K562 (cell line): ENCODE data around the gene CTSD. TPM values are rescaled to one million over a fixed set of nuclear protein-coding genes. Genes with fewer than 3 reads are reported as not detected.
A peak's percentile ranks its signal among the peaks of the same experiment; 100 is the strongest.

Experiments
- ATAC-seq: fragments of 200-7000 bp; cut with Tn5 transposase; 3 replicates; pipeline ENCODE4 v1.9.1; 2020; ENCODE audit warnings: moderate library complexity
- BruUV-seq: library from RNA; stranded (reverse); fragments of 400-500 nt; replicated peaks from 2 replicates; lab custom pipeline; 2021; lab: Mats Ljungman, UMichigan
- CTCF ChIA-PET: fragments of 300-600 bp; formaldehyde crosslinking; extraction: SDS; loops from one replicate; lab custom pipeline; 2021; ENCODE audit warnings: low intra/inter-chr PET ratio; lab: Yijun Ruan, JAX
- POLR2A ChIA-PET: fragments of 300-600, 350-650 bp; sonication (Branson Sonifier 250); formaldehyde crosslinking; extraction: SDS; loops from one replicate; lab custom pipeline; 2021; ENCODE audit warnings: antibody characterized with exemption, inconsistent platforms; lab: Yijun Ruan, JAX
- DNase-seq, 4 experiments: peaks; one replicate each; pipeline versions ENCODE4 v3.0.0 to v3.0.0-alpha.2; 2011 to 2018; ENCODE audit warnings: low spot score in 3 of 4, mixed read lengths in 3 of 4; ENCODE audit errors: extremely low read depth in 1 of 4
- FAIRE-seq: peaks from 2 replicates; lab custom pipeline; 2011; peaks lifted over from hg19 to GRCh38; lab: Jason Lieb, UNC
- H2AFZ ChIP-seq: 2 replicates; pipeline ENCODE4 v1.6.0; 2011; ENCODE audit warnings: low read depth, low read length, control low read depth, inconsistent platforms
- H3K27ac ChIP-seq: fragments of 200-600 bp; 3 replicates; pipeline ENCODE4 v1.8.0; 2011; ENCODE audit warnings: low read depth, mild to moderate bottlenecking, control low read depth, inconsistent platforms, low read length, moderate library complexity, mixed read lengths; ENCODE audit errors: extremely low read depth
- H3K27me3 ChIP-seq, 2 experiments: fragments of 300-600 bp in 1 of 2; 2 replicates in 1 of 2; 3 replicates in 1 of 2; pipeline versions ENCODE4 v1.6.0 to v1.8.0; 2011; ENCODE audit warnings: inconsistent platforms in 2 of 2, low read length in 2 of 2, mild to moderate bottlenecking in 1 of 2, mixed read lengths in 1 of 2, moderate library complexity in 1 of 2; ENCODE audit not compliant: control insufficient read depth in 2 of 2, insufficient read depth in 2 of 2
- H3K36me3 ChIP-seq: fragments of 300-600 bp; 3 replicates; pipeline ENCODE4 v1.8.0; 2011; ENCODE audit warnings: mild to moderate bottlenecking, low read length, inconsistent platforms; ENCODE audit not compliant: control insufficient read depth, insufficient read depth
- H3K4me1 ChIP-seq, 2 experiments: fragments of 200-600 bp in 1 of 2; replicated peaks in 1 of 2; 2 replicates in 1 of 2; 3 replicates in 1 of 2; pipeline versions ENCODE4 v1.5.1 to v1.8.0; 2011; ENCODE audit warnings: inconsistent platforms in 2 of 2, low read length in 2 of 2, mild to moderate bottlenecking in 1 of 2, mixed read lengths in 1 of 2, moderate library complexity in 1 of 2; ENCODE audit not compliant: control insufficient read depth in 2 of 2, insufficient read depth in 2 of 2
- H3K4me2 ChIP-seq: 2 replicates; pipeline ENCODE4 v1.6.1; 2011; ENCODE audit warnings: low read length, control low read depth, inconsistent platforms, mixed read lengths; ENCODE audit not compliant: insufficient read depth
- H3K4me3 ChIP-seq: fragments of 200-600 bp; sonication (generic), shearing (Covaris generic); 2 replicates; pipeline ENCODE4 v1.5.1; 2016; ENCODE audit warnings: control low read depth, inconsistent platforms
- H3K79me2 ChIP-seq: fragments of 200-600 bp; 3 replicates; pipeline ENCODE4 v1.8.0; 2011; ENCODE audit warnings: low read length, inconsistent platforms; ENCODE audit not compliant: control insufficient read depth, insufficient read depth
- H3K9ac ChIP-seq, 2 experiments: 2 replicates each; pipeline versions ENCODE4 v1.6.0 to v1.6.1; 2011; ENCODE audit warnings: low read depth in 2 of 2, low read length in 2 of 2, control low read depth in 1 of 2, inconsistent platforms in 1 of 2, mild to moderate bottlenecking in 1 of 2, mixed read lengths in 1 of 2; ENCODE audit not compliant: insufficient read depth in 1 of 2
- H3K9me1 ChIP-seq: one replicate; pipeline ENCODE4 v1.6.0; 2011; ENCODE audit warnings: inconsistent platforms, mild to moderate bottlenecking, low read length, moderate library complexity; ENCODE audit not compliant: control insufficient read depth, insufficient read depth
- H3K9me3 ChIP-seq: replicated peaks from 2 replicates; pipeline ENCODE4 v1.5.1; 2011; ENCODE audit warnings: low read depth, low read length, inconsistent platforms; ENCODE audit not compliant: control insufficient read depth, insufficient read depth
- H4K20me1 ChIP-seq: replicated peaks from 2 replicates; pipeline ENCODE4 v1.6.1; 2011; ENCODE audit warnings: low read length, inconsistent platforms, mixed read lengths; ENCODE audit not compliant: control insufficient read depth, insufficient read depth
- EGR1 ChIP-seq: fragments of 450-650 bp; conservative IDR thresholded peaks from 2 replicates; pipeline ENCODE4 v1.6.1; 2017; ENCODE audit warnings: mild to moderate bottlenecking
- ELF2 ChIP-seq: fragments of 250-450 bp; sonication (Bioruptor Pico); IDR thresholded peaks from 2 replicates; pipeline ENCODE4 v1.5.0; 2021; ENCODE audit warnings: mild to moderate bottlenecking
- NR2C1 ChIP-seq, 2 experiments: fragments of 450-650 bp; IDR thresholded peaks; 2 replicates each; pipeline ENCODE4 v1.6.1; 2017; ENCODE audit warnings: mild to moderate bottlenecking in 2 of 2, antibody characterized with exemption in 1 of 2, inconsistent platforms in 1 of 2, missing compliant biosample characterization in 1 of 2, missing genetic modification characterization in 1 of 2
- RAD21 ChIP-seq, 2 experiments: fragments of 250-450 bp in 1 of 2; fragments of 450-650 bp in 1 of 2; sonication (Bioruptor Pico) in 1 of 2; formaldehyde crosslinking in 1 of 2; IDR thresholded peaks in 1 of 2; conservative IDR thresholded peaks in 1 of 2; 2 replicates each; pipeline versions ENCODE4 v1.4.0 to v1.8.0; 2020 to 2022; ENCODE audit warnings: mild to moderate bottlenecking in 2 of 2, moderate library complexity in 1 of 2
- RHOXF2B ChIP-seq: fragments of 250-450 bp; sonication (Bioruptor Pico); conservative IDR thresholded peaks from 2 replicates; pipeline ENCODE4 v1.5.1; 2021
- RUNX1 ChIP-seq: sonication (generic); IDR thresholded peaks from 2 replicates; pipeline ENCODE4 v1.6.1; 2016; ENCODE audit warnings: antibody characterized with exemption, low read depth
- ZSCAN29 ChIP-seq: fragments of 450-650 bp; IDR thresholded peaks from 2 replicates; pipeline ENCODE4 v1.6.1; 2017
- WGBS: fragments of 100-300 bp; shearing (Covaris generic); methylation state at CpG from one replicate; pipeline ENCODE4 v1.1.6; 2016; ENCODE audit warnings: low coverage, mixed read lengths; ENCODE audit not compliant: insufficient coverage; ENCODE audit errors: missing lambda C conversion rate; 5-methylcytosine and 5-hydroxymethylcytosine counted together
- in situ Hi-C: fragments of 300-500 bp; cut with MboI; formaldehyde crosslinking; loops from 4 replicates; pipeline ENCODE4 v1.15.0; 2018; ENCODE audit warnings: inconsistent platforms, mixed read lengths
- intact Hi-C: fragments of 100-400 bp; cut with micrococcal nuclease; formaldehyde crosslinking; loops from 2 replicates; pipeline ENCODE4 v1.14.2; 2022
- polyA plus RNA-seq, 8 experiments: library from polyadenylated mRNA; depleted of rRNA in 4 of 8; stranded (reverse) in 5 of 8; unstranded in 3 of 8; fragments of >200 nt; fragmentation: Nextera tagmentation in 2 of 8; fragmentation: Illumina TruSeq in 1 of 8; extraction: Ambion mirVana in 2 of 8; extraction: Trizol in 1 of 8; gene quantifications; 2 replicates each; pipeline versions ENCODE4 v1.2.1 to v1.2.3, GENCODE V29; 2011 to 2014; ENCODE audit warnings: inconsistent platforms in 1 of 8, missing spikeins in 1 of 8
- total RNA-seq, 7 experiments: library from RNA; depleted of rRNA in 6 of 7; stranded (reverse); fragments of >200 nt in 6 of 7; fragmentation: Illumina TruSeq in 2 of 7; extraction: Trizol in 2 of 7; gene quantifications; 2 replicates each; pipeline versions ENCODE4 v1.2.1 to v1.2.3, GENCODE V29; 2011 to 2021; ENCODE audit warnings: low replicate concordance in 1 of 7
- TF ChIP-seq, protein P1 (sequence below), 3 experiments: fragments of 200-800 bp in 1 of 3; sonication (Bioruptor generic) in 1 of 3; sonication (generic) in 1 of 3; formaldehyde crosslinking in 1 of 3; IDR thresholded peaks; 2 replicates each; pipeline versions ENCODE4 v1.6.1 to v1.8.0; 2016 to 2022; ENCODE audit warnings: mild to moderate bottlenecking in 2 of 3, missing compliant biosample characterization in 2 of 3, missing genetic modification characterization in 2 of 3, missing genetic modification reagents in 1 of 3
- TF ChIP-seq, protein P2 (sequence below): fragments of 450-650 bp; formaldehyde crosslinking; IDR thresholded peaks from 2 replicates; pipeline ENCODE4 v1.4.0; 2020; ENCODE audit warnings: mild to moderate bottlenecking, moderate library complexity
- TF ChIP-seq, protein P3 (sequence below): fragments of 250-450 bp; sonication (Bioruptor Pico); IDR thresholded peaks from 2 replicates; pipeline ENCODE4 v1.4.0; 2020; ENCODE audit warnings: mild to moderate bottlenecking, moderate library complexity, borderline replicate concordance
- TF ChIP-seq, protein P4 (sequence below): fragments of 450-650 bp; formaldehyde crosslinking; IDR thresholded peaks from 2 replicates; pipeline ENCODE4 v1.4.0; 2022; ENCODE audit warnings: missing genetic modification characterization

The CTSD gene
- total and polyA plus RNA-seq, 9 of the 15 experiments (the other 6 are each of a cell fraction or from before 2014, with no cell fraction given), result 1.0 to 112 (median 40.9) TPM

DNA sequence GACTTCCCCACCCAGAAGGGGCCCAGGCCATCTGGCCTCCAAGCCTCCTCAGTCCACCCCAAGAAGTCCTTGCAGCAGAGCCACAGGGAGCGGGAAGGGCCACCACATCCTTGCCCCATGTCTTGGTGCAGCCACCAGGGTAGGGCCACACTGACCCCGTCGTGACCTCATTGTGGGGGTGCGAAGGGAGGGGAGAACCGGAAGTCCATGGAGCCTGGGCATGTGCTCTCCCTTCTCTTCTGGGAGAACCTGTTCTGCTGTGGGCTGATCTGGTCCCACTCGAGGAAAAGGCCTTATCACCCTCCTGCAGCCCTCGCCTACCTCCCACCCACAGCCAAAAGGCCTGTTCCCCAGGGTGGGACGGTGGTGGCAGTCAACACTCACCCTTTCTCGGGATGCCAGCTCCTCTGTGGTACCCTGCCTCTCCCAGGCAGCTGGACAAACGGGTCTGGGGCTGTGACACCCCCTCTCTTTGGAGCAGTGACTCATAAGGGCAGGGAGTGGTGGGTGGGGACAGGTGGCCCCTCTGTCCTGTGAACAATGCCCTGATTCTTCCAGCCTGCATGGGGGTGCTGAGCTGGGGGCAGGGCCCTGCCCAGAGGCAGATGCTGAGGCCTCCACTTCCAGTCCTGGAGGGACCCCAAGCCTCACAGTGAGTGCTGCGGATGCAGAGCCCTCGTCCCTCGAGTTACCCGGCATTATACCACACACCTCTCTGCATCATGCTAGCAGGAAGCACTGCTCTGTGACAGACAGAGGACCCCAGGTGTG, 14.6 kb upstream of the CTSD start:
- Histone ChIP-seq H3K4me2 (no peak overlapping the region), H3K79me2 (no peaks in the 10 kb centered on the region), H3K9ac (0 out of 4 replicates have a peak overlapping the region, but pooled peaks of 1 of the 2 experiments have one; percentile 50), H3K4me3 (no peak overlapping the region), H3K9me1 (no peaks in the 10 kb centered on the region), H4K20me1 (peaks cover 4% of the 10 kb centered on the region; the same call in 1 of the 2 replicates), H3K36me3 (no peaks in the 10 kb centered on the region), H3K27ac (no peak overlapping the region), H3K4me1 (peaks cover 10 to 62% of the 10 kb centered on the region in 2 experiments), H3K9me3 (no peaks in the 10 kb centered on the region), H3K27me3 (peaks cover 14 to 44% of the 10 kb centered on the region in 2 experiments; a peak in 4 of 5 replicates), H2AFZ (peak overlapping the region; percentile 29)
- BruUV-seq, result no TSS peak
- ChIA-PET POLR2A (no interaction called here), CTCF (no interaction called here)
- ATAC-seq (peak; percentile 17; the same call in 2 of the 3 replicates), FAIRE-seq (no peak), DNase-seq (peak in 3 of 4 experiments; percentile 33 to 58 (median 52))
- WGBS, result 31% methylated on average over 12 of the region's 14 CpGs
- in situ Hi-C loops (no loop called here), intact Hi-C loops (no loop called here)
- TF ChIP-seq RUNX1 (no peak), RHOXF2B (no peak), RAD21 (CRISPR knock-in tag; conservative IDR thresholded peaks at IDR 0.05 in 1 of 2, IDR thresholded peaks at IDR 0.05 in 1 of 2) (no peak), NR2C1 (IDR thresholded peaks at IDR 0.05) (0 out of 2 replicates have a peak, but pooled peaks have one; percentile 37), NR2C1 (tag; IDR thresholded peaks at IDR 0.05) (no peak), ELF2 (CRISPR knock-in tag) (no peak), ZSCAN29 (no peak), EGR1 (0 out of 2 replicates have a peak, but pooled peaks have one; percentile 18)
- TF ChIP-seq, protein P1, sequence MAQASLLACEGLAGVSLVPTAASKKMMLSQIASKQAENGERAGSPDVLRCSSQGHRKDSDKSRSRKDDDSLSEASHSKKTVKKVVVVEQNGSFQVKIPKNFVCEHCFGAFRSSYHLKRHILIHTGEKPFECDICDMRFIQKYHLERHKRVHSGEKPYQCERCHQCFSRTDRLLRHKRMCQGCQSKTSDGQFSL (CRISPR knock-in tag; IDR thresholded peaks at IDR 0.05), result 0 out of 2 replicates have a peak, but pooled peaks have one; percentile 21
- TF ChIP-seq, protein P1 (tag; IDR thresholded peaks at IDR 0.05), result no peak
- TF ChIP-seq, protein P2, sequence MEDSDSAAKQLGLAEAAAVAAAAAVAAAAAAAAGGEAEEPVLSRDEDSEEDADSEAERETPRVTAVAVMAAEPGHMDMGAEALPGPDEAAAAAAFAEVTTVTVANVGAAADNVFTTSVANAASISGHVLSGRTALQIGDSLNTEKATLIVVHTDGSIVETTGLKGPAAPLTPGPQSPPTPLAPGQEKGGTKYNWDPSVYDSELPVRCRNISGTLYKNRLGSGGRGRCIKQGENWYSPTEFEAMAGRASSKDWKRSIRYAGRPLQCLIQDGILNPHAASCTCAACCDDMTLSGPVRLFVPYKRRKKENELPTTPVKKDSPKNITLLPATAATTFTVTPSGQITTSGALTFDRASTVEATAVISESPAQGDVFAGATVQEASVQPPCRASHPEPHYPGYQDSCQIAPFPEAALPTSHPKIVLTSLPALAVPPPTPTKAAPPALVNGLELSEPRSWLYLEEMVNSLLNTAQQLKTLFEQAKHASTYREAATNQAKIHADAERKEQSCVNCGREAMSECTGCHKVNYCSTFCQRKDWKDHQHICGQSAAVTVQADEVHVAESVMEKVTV (CRISPR knock-in tag), result no peak
- TF ChIP-seq, protein P3, sequence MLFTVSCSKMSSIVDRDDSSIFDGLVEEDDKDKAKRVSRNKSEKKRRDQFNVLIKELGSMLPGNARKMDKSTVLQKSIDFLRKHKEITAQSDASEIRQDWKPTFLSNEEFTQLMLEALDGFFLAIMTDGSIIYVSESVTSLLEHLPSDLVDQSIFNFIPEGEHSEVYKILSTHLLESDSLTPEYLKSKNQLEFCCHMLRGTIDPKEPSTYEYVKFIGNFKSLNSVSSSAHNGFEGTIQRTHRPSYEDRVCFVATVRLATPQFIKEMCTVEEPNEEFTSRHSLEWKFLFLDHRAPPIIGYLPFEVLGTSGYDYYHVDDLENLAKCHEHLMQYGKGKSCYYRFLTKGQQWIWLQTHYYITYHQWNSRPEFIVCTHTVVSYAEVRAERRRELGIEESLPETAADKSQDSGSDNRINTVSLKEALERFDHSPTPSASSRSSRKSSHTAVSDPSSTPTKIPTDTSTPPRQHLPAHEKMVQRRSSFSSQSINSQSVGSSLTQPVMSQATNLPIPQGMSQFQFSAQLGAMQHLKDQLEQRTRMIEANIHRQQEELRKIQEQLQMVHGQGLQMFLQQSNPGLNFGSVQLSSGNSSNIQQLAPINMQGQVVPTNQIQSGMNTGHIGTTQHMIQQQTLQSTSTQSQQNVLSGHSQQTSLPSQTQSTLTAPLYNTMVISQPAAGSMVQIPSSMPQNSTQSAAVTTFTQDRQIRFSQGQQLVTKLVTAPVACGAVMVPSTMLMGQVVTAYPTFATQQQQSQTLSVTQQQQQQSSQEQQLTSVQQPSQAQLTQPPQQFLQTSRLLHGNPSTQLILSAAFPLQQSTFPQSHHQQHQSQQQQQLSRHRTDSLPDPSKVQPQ (CRISPR knock-in tag), result no peak
- TF ChIP-seq, protein P4, sequence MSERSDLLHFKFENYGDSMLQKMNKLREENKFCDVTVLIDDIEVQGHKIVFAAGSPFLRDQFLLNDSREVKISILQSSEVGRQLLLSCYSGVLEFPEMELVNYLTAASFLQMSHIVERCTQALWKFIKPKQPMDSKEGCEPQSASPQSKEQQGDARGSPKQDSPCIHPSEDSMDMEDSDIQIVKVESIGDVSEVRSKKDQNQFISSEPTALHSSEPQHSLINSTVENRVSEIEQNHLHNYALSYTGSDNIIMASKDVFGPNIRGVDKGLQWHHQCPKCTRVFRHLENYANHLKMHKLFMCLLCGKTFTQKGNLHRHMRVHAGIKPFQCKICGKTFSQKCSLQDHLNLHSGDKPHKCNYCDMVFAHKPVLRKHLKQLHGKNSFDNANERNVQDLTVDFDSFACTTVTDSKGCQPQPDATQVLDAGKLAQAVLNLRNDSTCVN, result no peak
